ENCODE measurements around the gene TRIM71.
A peak's percentile ranks its signal among the peaks of the same experiment; 100 is the strongest.
"Not testable (repeated sequence)": the region's sequence is repeated elsewhere in the genome, so short reads cannot be mapped to it uniquely, and the experiment has no call there.

TRIM71 gene

GRCh38 chr3:32817558-32818228 lies at the start of gene TRIM71:
Gene TRIM71 (plus strand): TSS chr3:32817997. CDS start chr3:32818081, 84 bp downstream.
- no peak for DNase-seq

- DNase-seq = no peak
Observed at GRCh38 chr3:32778389-32778788, 39.4 kb upstream of the TRIM71 start.

- DNase-seq = no peak
Observed at GRCh38 chr3:32780071-32780734, 37.6 kb upstream of the TRIM71 start.

GRCh38 chr3:32780735-32781210 lies 37.0 kb upstream of the TRIM71 start:
- no peak for DNase-seq

- DNase-seq = peak; percentile 48
Observed at GRCh38 chr3:32781211-32781968, 36.4 kb upstream of the TRIM71 start.

- not testable (repeated sequence) for DNase-seq
Observed at GRCh38 chr3:32781969-32782270, 35.9 kb upstream of the TRIM71 start.

GRCh38 chr3:32782407-32782806 lies 35.4 kb upstream of the TRIM71 start:
- no peak for DNase-seq

- no peak for DNase-seq
Observed at GRCh38 chr3:32791833-32792232, 26.0 kb upstream of the TRIM71 start.

- DNase-seq = no peak
Observed at GRCh38 chr3:32794487-32795308, 23.1 kb upstream of the TRIM71 start.

GRCh38 chr3:32796384-32796950 lies 21.3 kb upstream of the TRIM71 start:
- not testable (repeated sequence) for DNase-seq

GRCh38 chr3:32797776-32798175 lies 20.0 kb upstream of the TRIM71 start:
- no peak for DNase-seq

- not testable (repeated sequence) for DNase-seq
Observed at GRCh38 chr3:32801440-32801839, 16.4 kb upstream of the TRIM71 start.

- DNase-seq = no peak
Observed at GRCh38 chr3:32813180-32813579, 4.6 kb upstream of the TRIM71 start.

- no peak for DNase-seq
Observed at GRCh38 chr3:32814361-32814760, 3.4 kb upstream of the TRIM71 start.

- DNase-seq = no peak
Observed at GRCh38 chr3:32815841-32816438, 1.9 kb upstream of the TRIM71 start.

GRCh38 chr3:32816439-32817256 lies 1.1 kb upstream of the TRIM71 start:
- DNase-seq = no peak

GRCh38 chr3:32817257-32817557 lies 590 bp upstream of the TRIM71 start:
- no peak for DNase-seq

GRCh38 chr3:32818229-32818969 lies 602 bp downstream of the TRIM71 start:
- no peak for DNase-seq

GRCh38 chr3:32818970-32819511 lies 1.2 kb downstream of the TRIM71 start:
- no peak for DNase-seq

- no peak for DNase-seq
Observed at GRCh38 chr3:32819551-32820348, 2.0 kb downstream of the TRIM71 start.
